Stimulated activated CD4-positive, alpha-beta T cell treated with anti-CD3 and anti-CD28 coated beads, Interleukin-1b, Interleukin-23, amount 100 ng/mL, for 24 hours (primary cell): ENCODE data around the gene ERVK3-1.
"Not testable (repeated sequence)": the region's sequence is repeated elsewhere in the genome, so short reads cannot be mapped to it uniquely, and the experiment has no call there.

Source experiments
- DNase-seq, 4 experiments: peaks; one replicate each; pipeline ENCODE4 v3.0.0-alpha.2; 2020; ENCODE audit warnings: low read depth in 4 of 4, low spot score in 1 of 4

The ERVK3-1 gene, protein sequence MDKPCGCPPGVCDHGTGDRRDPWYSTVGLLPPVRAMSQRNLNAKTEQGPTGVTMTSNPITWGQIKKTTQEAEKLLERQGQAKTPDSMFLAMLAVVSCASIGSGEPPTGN

DNA sequence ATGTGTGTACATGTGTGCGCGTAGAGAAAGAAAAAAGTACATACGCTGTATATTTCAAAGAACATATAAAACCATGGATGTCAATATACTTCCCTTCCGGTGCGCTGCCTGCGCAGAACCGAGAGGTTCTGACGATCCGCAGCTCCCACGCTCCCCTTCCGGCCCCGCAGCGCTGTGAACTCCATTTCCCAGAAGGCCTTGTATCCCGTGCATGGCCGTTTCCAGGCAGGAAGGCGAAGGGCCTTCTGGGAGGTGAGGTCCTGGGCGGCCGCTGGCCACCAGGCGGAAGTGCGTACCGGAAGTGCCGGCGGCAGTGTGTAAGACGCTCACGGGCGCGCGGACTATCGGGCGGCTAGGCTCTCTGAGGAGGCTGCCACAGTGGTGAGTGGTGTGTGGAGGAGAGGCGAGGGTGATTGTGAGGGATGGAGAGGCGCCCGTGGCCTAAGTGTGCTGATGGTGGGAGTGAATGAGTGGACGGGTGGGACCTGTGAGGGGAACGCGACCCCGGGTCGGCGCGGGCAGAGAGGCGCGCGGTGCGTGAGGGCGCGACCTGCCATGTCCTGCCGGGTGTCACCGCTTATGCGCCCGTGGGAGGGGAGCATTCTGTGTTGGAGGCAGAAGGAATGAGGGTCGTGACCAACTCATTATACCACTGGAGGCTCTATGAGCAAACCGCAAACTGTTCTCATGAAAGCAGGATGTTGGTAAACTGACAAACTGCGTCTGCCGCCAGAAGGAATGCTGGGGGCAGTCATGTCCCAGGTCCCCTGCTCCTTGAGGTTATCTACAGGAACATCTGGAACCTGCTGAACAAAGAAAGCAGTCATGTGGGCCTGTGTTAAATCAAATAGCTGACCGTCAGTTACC, at the start of gene ERVK3-1:
TSS of gene ERVK3-1 (plus strand) at position 313 of the 867 bp plus-strand sequence. CDS start 6,792 bp downstream, outside the sequence.
- peak; percentile 76 to 91 (median 86) for DNase-seq

DNA sequence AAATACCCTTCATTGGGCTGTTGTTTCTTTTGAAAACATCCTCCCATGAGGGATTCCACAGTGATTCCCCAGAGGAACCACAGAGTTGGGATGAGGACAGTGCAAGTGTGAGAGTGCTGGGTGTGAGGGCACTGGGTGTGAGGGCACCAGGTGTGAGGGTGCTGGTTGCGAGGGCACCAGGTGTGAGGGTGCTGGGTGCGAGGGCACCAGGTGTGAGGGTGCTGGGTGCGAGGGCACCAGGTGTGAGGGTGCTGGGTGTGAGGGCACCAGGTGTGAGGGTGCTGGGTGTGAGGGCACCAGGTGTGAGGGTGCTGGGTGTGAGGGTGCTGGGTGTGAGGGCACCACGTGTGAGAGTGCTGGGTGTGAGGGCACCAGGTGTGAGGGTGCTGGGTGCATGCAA, 46.9 kb upstream of the ERVK3-1 start:
- not testable (repeated sequence) for DNase-seq

DNA sequence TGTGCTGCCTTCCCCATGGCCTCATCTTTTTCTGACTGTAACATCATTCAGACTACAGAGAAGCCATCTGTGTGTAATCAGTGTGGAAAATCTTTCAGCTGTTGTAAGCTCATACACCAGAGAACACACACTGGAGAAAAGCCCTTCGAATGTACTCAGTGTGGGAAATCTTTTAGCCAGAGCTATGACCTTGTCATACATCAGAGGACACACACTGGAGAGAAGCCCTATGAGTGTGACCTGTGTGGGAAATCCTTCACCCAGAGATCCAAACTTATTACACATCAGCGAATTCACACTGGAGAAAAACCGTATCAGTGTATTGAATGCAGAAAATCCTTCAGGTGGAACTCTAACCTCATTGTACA, 43.6 kb upstream of the ERVK3-1 start:
- no peak for DNase-seq

DNA sequence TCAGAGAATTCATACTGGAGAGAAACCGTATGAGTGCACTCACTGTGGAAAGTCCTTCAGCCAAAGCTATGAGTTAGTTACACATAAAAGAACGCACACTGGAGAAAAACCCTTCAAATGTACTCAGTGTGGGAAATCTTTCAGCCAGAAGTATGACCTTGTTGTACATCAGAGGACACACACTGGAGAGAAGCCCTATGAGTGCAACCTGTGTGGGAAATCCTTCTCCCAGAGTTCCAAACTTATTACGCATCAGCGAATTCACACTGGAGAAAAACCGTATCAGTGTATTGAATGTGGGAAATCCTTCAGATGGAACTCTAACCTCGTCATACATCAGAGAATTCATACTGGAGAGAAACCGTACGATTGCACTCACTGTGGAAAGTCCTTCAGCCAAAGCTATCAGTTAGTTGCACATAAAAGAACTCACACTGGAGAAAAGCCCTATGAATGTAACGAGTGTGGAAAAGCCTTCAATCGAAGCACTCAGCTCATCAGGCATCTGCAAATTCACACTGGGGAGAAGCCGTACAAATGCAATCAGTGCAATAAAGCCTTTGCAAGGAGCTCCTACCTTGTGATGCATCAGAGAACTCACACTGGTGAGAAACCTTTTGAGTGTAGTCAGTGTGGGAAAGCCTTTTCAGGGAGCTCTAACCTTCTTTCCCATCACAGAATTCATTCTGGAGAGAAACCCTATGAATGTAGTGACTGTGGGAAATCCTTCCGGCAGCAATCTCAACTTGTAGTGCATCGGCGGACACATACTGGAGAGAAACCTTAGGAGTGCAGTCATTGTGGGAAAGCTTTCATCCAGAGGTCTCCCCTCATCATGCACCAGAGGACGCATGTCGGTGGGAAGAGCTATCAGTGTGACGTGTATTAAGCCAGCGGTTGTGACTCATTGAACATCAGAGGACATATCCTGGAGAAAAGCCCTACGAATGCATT, 42.9 kb upstream of the ERVK3-1 start:
- no peak for DNase-seq

DNA sequence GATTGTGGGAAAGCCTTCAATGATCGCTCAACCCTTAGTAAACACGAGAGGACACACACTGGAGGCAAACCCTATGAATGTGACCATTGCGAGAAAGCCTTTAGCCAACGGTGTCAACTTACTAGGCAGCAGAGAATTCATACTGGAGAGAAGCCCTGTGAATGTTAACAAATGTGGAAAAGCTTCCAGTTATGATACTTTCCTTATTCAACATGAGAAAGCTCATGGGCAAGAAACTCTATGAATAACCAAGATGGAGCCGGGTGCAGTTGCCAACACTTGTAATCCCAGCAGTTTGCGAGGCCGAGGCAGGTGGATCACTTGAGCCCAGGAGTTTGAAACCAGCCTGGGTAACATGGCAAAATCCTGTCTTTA, 42.3 kb upstream of the ERVK3-1 start:
- DNase-seq: no peak

DNA sequence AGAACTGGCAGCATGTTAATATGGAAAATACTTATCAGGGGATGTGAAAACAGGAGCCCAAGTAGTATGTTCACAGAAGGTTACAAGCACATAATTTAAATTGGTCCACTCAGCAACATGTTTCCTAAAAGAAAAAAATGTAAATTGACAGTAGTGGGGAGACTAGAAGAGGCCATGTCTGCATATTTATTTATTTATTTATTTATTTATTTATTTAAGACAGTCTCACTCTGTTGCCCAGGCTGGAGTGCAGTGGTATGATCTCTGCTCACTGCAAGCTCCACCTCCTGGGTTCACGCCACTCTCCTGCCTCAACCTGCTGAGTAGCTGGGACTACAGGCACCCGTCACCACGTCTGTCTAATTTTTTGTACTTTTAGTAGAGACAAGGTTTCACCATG, 40.1 kb upstream of the ERVK3-1 start:
- DNase-seq: no peak

DNA sequence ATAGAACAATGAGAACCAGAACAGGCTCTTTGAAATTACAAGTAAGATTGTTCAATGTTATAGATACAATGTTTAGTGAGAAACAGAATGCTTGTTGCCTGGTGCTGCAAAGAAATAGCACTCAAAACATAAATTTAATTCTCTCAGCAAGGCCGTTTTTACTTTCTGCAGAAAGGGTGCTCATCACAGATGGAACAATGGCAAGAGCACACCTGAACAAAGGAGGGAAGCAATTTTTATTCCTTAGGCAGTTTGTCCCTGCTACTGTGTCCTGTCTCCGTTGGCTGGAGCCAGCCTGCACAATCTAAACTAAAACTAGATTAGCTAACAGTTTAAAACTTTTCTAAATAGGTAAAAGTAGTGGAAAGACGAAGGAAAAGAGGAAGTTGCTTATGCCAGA, 36.8 kb upstream of the ERVK3-1 start:
- no peak for DNase-seq

DNA sequence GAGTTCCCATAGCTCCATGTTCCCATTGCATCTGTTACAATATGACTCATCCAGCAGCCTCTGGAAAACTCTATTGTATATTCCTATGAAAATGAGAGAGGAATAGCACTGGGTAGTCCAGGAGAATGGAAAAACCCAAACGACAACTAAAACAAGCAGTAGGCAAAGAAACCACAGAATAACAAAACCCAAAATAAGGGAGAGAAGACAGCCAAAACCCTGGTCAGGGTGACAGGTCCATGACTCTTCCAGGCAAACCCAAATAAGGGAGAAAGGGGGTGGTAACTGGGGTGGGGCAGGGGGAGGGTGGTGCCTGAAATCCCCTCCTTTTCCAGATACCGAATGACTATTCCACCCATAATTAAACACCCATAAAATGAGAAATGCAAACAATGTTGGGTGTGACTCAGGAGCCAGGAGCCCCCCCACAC, 30.4 kb upstream of the ERVK3-1 start:
- no peak for DNase-seq

DNA sequence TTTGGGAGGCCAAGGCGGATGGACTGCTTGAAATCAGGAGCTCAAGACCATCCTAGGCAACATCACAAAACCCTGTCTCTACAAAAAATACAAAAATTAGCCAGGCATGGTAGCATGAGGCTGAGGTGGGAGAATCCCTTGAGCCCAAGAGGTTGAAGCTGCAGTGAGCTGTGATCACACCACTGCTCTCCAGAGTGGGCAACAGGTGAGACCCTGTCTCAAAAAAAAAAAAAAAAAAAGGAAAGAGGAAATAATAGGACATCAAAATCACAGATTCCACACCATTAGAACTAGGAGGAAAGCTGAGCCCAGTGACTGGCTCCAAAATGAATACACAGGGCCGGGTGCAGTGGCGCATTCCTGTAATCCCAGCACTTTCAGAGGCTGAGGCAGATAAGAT, 29.6 kb upstream of the ERVK3-1 start:
- DNase-seq: no peak

DNA sequence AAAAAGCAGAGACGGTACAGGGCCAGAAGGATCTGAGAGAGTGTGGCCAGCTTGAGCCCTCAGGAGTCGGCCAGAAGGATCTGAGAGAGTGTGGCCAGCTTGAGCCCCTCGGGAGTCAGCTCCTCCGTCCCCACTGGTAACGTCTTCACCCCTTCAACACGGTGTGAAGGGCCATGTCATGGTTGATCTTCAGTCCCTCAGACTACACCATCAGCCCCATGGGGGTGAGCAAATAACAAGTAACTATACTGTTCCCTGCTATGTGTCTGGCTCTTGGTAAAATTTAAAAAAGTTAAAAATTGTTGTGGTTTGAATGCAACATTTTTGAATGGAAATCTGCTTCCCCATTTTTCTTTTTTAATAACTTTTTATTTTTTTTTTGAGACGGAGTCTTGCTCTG, 28.0 kb upstream of the ERVK3-1 start:
- DNase-seq: no peak

DNA sequence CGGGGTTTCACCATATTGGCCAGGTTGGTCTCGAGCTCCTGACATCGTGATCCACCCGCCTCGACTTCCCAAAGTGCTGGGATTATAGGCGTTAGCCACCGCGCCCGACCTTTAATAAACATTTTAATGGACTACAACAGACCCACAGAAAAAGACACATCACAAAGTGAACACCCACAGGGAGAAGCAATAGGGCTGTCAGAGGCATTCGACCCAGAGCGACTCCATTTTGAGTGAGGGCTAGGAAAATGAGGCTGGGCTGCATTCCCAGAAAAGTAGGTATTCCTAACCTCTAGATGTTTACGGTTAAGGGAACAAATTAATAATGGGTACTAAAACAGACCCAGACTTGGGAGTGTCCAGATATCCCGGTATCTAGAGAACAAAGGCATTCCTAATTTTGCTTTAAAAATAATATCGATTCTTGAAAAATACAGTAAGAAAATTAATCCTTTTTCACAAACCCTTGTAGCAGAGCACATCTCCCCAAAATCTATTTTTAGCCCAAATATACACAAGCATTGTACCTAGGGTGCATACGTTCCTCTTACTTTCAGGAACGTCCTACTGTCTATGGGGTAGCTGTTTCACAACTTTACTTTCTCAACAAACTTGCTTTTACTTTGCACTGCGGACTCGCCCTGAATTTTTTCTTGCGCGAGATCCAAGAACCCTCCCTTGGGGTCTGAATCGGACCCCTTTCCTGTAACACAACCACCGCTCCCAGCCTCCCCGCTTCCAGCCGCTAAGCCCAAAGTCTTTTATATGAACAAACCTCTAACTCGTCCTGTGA, 27.2 kb upstream of the ERVK3-1 start:
- DNase-seq: no peak

DNA sequence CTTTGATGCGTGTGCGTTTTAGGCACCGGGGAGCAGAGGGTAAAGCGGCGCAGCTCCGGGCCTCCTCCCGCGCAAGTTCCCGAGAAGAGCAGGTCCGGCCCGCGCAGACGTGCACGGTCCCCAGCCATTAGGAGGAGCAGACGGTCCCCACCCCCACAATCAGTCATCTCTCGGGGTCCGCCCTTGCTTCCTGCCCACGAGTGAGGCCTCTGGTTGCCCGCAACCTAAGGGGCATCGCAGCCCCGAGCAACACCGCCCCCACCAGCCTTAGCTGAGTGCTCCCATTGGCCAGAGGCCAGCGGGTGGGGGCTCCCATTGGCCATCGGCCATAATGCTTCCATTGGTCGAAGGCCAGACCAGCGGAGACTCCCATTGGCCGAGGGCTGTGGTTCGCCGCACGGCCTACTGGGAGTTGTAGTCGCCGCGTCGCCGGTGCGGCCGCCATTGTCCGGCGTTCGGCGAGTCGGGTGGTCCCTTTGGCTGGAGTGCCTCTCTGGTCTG, 26.6 kb upstream of the ERVK3-1 start, which contains the start of gene ZNF8:
TSS of gene ZNF8 (plus strand) at position 415 of the 501 bp plus-strand sequence. CDS start 127 bp downstream, outside the sequence.
- peak; percentile 90 to 97 (median 95) for DNase-seq

DNA sequence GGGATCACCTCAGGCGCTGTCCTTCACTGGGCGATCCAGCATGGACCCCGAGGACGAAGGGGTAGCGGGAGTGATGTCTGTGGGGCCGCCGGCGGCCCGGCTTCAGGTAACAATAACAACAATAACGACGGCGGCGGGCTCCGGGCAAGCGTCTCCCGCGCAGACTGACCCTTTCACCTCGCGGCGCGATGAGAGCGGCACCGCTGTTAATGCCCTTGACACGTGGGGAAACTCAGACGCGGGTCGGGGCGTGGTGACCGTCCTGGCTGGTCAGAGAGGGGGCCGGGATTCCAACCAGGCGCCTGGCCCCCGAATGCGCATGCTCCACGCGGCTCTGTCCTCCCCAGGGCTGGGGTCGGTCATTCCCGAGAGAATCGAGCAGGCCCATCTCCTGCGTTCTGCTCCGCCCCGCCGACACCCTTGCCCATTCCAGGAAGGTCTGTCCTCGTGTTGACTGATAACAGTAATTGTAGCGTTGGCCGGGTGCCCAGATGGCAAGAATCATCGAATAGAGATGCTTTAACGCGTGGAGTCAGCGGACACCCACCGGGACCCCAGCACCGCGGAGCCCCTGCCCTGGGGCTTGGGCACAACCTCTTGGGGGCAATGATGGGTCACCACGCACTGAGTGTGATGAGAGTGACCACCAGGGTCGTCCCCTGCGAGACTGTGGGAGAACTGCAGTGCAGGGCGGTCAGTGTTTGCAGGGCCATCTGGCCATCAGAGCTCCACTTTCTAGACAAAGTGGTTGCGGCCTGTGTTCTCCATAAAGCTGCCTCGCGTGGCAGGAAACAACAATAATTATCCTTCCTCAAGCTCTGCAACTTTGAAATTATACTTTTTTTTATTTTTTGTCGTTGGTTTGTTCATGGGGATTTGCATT, 25.9 kb upstream of the ERVK3-1 start:
- peak; percentile 8 to 30 (median 16) for DNase-seq

DNA sequence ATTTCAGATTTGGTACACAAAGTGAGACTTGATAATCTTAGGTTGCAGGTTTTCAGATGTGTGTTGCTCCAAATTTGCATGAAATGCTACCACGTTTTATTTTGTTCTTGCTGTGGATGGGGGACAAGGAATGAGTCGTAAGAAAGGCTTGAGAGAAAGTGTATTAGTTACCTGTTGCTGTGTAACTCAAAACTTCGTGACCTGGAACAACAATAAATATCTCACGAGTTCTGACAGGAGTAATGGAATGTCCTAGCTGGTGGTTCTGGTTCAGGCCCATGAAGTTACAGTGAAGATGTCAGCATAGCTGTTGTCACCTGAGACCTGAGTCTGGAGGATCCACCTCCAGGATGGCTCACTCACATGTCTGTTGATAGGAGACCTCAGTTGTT, 25.3 kb upstream of the ERVK3-1 start:
- no peak for DNase-seq

DNA sequence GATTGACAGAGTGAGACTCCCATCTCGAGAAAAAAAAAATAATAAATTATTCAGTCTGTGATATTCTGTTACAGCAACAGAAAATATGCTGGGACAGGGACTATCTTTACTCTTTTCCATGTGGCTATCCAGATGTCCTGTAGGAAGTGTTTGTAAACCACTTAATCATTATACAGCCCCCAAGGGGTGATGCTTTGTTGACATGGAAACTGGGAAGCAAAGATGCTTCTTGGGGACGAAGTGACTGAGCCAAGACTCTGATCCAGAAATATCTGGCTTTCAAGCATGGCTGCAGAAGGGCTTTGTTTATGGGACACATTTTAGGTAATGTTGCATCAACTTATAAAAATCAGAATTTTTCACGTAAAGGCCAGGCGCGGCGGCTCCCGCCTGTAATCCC, 21.0 kb upstream of the ERVK3-1 start:
- no peak for DNase-seq

DNA sequence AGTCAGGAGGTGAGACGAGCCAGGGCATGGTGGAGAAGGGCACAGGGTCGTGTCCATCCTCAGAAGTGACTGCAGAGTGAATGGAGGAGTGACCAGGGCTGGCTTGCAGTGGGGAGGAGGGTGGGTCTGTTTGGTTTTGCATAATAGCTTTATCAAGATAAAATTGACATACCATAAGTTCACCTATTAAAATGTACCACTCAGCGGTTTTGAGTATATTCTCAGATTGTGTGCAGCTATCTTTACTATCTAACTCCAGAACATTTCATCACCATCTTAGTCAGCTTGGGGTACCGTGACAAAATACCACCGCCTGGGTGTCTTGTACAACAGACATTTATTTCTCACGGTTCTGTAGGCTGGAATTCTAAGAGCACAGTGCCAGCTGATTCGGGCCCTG, 13.2 kb upstream of the ERVK3-1 start:
- no peak for DNase-seq

DNA sequence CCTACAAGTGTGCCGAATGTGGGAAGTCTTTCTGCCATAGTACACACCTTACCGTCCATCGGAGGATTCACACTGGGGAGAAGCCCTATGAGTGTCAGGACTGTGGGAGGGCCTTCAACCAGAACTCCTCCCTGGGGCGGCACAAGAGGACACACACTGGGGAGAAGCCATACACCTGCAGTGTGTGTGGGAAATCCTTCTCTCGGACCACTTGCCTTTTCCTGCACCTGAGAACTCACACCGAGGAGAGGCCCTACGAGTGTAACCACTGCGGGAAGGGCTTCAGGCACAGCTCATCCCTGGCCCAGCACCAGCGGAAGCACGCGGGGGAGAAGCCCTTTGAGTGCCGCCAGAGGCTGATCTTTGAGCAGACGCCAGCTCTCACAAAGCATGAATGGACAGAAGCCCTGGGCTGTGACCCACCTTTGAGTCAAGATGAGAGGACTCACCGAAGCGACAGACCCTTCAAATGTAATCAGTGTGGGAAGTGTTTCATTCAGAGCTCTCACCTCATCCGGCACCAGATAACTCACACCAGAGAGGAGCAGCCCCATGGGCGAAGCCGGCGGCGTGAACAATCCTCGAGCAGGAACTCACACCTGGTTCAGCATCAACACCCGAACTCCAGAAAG, 10.3 kb upstream of the ERVK3-1 start:
- DNase-seq: no peak

DNA sequence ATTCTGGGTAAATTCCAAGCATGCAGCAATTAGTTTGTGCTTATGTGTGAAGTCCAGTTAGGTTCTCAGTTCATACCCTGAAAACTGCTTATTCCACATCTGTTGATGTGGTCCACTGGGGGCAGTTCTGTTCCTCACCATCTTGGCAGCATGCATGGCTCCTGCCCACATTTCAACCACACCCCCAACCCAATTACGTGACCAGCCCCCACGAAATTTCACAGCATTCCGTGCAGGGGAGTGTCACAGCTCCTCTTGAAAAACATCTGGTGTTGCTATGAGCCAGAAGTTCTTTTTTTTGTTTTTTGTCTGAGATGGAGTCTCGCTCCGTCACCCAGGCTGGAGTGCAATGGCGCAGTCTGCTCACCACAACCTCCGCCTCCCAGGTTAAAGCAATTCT, 9.1 kb upstream of the ERVK3-1 start:
- no peak for DNase-seq

DNA sequence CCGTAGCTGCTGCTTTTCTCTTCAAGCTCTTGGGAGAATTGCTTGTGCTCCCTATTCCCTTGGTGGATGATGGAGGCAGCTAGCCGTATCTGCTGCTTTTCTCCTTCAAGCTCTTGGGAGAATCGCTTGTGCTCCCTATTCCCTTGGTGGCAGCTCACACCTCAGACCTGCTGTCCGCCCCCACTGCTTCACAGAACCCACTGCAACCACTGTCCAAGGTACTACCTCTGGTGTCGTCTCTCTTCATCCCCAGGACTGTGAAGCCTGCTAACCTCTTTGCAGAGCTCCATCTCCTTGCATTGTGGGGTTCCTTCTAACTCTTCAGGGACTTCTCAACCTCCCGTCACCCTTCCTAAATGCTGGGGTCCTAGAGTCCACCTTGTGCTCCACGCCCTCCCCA, 4.6 kb upstream of the ERVK3-1 start:
- no peak for DNase-seq
